HG03039 (cell line): ENCODE results near the gene ANO3.

Source experiments
- ATAC-seq: cut with Tn5 transposase; IDR thresholded peaks from one replicate; pipeline ENCODE4 v1.9.1; 2021; ENCODE audit warnings: mild to moderate bottlenecking, moderate library complexity; ENCODE audit not compliant: unreplicated experiment

ANO3 gene

GRCh38 chr11:26353010-26353409 is 21.1 kb downstream of the ANO3 start:
- ATAC-seq, result no peak

GRCh38 chr11:26359055-26359454 is 27.1 kb downstream of the ANO3 start:
- ATAC-seq, result no peak

DNA sequence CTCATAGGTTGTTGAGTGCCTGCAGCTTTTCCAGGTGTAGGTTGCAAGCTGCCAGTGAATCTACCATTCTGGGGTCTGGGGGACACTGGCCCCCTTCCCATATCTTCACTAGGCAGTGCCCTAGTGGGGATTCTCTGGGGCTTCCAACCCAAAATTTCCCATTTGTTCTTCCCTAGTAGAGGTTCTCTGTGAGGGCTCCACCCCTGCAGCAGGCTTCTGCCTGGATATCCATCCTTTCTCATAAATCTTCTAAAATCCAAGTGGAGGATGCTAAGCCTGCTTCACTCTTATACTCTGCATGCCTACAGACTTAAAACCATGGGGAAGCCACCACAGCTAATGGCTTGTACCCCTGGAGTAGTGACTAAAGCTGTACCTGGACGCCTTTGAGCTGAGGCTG is 33.4 kb downstream of the ANO3 start:
- ATAC-seq, result no peak

- ATAC-seq, result no peak
Observed at GRCh38 chr11:26377619-26378018, 45.7 kb downstream of the ANO3 start.

- ATAC-seq, result no peak
Observed at GRCh38 chr11:26399336-26399735, 67.4 kb downstream of the ANO3 start.

DNA sequence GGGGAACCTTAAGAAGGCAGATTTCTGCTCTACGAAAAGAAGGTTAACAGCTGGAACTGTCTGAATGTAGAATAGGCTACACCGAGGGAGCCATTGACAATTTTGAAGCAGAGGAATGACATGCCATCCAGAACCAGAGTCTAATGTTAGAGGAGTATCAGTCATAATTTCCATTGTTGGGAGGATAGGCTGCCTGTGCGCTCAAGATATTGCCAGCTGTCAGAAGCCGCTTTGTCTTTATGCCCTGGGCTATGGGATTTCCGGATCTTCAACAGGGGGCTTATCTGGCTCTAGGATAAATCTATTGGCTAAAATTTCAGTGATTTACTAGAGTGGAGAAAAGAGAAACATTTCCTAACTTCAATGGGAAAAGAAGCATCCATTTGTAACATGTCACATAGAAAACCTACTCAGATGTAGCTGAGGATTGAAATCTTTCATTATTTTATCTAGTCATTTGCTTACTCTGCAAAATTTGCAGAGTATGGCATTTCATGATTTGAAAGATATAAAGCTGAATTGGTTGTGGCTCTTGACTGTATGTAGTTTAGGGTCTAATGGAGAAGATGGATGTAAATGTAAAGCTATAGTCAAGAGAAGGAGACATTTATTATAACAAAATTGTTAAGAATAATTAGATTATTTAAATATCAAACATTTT is 78.9 kb downstream of the ANO3 start:
- no peak for ATAC-seq

- ATAC-seq, result no peak
Observed at GRCh38 chr11:26412955-26413354, 81.0 kb downstream of the ANO3 start.

GRCh38 chr11:26418386-26418912 is 86.5 kb downstream of the ANO3 start:
- no peak for ATAC-seq

DNA sequence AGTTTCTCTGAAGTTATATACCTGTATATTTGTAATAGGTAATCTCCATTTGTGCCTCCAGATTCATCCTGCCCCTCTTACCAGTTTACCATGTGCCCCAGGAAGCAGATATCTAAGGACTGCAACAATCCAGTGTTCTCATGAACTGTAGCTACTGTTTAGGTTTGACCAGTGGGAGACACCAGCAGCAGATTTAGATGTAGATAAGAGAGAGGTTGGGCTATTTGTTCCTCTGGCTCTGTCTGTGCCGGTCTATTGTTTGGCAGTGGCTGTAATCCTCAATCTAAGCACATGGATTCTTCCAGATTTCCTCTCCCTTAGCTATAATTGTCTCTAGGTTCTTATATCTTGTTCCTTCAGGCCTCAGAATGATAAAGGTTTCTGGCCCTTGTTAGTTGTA is 88.4 kb downstream of the ANO3 start:
- ATAC-seq, result no peak

GRCh38 chr11:26424255-26424654 is 92.3 kb downstream of the ANO3 start:
- ATAC-seq, result no peak

GRCh38 chr11:26439854-26440253 is 107.9 kb downstream of the ANO3 start:
- ATAC-seq, result no peak

GRCh38 chr11:26442131-26442530 is 110.2 kb downstream of the ANO3 start:
- no peak for ATAC-seq

GRCh38 chr11:26443617-26444016 is 111.7 kb downstream of the ANO3 start:
- no peak for ATAC-seq

GRCh38 chr11:26457636-26458035 is 125.7 kb downstream of the ANO3 start:
- ATAC-seq, result no peak

DNA sequence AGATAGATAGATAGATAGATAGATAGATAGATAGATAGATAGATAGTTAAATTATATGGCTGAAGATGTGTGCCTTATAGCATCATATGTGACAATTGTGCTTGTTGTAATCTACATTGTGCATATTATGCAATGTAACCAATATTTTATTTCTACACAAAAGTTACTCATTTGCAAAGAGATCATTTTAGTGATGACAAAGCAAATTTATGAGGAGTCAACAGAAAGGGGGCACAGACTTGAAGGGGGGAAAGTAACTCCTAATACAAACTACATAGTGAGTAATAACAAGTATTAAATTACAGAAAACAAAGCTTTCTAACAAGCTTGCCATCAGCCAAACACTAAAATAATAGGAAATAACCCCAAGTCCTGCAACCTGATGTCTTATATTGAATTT is 133.3 kb downstream of the ANO3 start:
- ATAC-seq, result no peak

DNA sequence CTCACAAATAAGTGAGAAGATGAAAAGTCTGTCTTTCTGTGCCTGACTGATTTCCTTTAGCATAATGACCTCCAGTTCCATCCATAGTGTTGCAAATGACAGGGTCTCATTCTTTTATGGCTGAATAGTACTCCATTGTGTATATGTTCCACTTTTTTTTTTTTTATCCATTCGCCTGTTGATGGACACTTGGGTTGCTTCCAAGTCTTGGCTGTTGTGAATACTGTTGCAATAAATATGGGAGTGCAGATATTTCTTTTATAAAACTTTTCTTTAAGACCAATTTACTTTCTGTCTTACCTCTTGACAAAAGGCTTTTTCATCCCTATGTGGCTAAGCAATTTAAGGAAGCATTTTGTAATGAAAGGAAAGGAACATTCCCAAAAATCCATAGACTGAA is 135.6 kb downstream of the ANO3 start:
- no peak for ATAC-seq

DNA sequence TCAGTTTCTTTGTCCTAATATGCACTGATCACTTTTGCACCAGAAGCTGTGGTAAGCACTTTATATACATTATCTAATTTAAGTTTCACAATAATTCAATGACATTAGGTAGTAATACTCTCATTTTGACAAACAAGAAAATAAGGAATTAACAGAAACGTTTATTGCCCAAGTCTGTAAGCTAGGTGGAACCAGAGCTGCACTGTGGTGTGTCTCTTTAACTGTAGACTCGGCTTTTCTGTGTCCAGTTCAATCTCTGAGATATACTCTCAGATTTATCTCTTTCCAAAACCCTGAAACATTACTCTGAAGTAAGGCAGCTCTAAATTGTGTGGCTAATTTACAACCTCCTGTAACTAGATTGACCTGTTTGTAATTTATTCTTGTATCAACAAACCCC is 139.1 kb downstream of the ANO3 start:
- ATAC-seq, result no peak

DNA sequence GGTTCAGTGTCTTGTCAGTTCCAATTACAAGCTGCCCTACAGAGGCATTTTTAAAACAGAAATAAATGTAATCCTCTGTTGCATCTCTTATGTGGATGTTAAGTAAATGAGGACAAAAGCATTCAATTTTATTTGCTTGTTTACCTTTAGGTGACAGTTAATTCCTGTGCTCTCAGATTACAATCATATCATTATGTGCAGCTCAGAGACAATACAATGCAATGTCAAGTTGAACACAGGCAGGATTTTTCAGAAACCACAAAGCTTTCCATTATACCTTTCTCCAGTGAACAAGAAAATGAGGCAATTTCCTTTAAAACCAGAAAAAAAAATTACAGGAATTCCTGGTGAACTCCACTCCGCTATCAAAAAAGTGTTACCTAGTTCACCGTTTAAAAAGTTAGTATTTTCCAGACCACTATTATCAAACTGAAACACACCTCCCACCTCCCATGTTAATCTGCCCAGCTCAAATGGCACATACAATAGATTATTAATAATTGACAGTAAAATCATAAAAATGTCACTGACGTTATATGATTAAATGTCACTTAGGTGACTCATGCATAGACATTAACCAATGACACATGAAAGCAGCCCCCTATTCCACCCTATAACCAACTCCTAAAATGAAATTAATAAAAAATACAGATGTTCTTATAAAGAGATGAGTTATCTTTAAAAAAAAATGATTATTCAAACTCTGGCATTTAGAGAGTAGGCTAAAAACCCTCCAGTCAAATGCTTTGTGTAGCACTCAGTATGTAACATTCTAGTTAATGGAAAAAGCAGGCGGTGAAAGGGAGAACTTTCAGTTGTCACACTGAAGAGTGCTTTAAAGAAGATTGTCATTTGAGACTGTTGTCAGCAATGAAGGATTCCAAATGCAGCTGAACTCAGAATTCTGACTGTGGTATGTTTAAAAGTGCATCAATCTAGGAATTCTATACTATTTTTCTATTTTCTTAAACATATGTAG is 141.6 kb downstream of the ANO3 start:
- no peak for ATAC-seq

DNA sequence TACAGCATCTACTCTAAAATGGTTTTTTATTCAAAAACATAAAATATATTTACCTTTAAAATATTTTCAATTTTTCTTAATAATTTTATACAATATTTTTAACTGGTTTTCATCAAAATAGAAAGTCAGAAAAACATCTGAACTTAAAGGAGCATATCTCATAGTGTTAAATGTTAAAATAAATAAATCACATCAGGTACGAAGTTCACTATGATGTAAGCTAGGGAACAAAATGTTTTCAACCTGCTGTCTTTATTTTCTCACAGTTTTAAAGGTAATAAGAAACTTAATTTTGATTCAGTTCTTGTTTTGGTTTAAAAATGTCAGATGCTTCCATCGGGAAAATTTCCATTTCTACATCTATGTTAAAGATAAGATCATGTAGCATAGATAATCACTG is 142.5 kb downstream of the ANO3 start:
- ATAC-seq, result no peak

DNA sequence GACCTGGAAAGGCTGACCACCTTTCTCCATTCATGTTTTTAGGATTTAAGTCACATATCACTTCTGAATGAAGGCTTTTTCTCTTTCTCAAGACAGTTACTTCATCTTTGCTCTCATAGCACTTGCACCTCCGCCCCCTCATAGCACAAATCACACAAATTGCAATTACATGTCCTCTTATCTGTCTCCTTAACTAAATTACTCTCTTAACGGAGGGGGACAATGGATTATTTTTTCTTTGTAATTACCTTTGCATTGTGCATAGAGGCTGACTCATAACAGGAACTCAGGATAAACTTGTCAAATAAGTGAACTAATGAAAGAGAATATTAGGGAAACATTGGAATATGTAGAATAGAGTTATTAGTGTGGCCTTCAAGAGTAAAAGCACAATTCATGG is 145.5 kb downstream of the ANO3 start:
- ATAC-seq, result no peak

GRCh38 chr11:26478710-26479109 is 146.8 kb downstream of the ANO3 start:
- ATAC-seq, result no peak

DNA sequence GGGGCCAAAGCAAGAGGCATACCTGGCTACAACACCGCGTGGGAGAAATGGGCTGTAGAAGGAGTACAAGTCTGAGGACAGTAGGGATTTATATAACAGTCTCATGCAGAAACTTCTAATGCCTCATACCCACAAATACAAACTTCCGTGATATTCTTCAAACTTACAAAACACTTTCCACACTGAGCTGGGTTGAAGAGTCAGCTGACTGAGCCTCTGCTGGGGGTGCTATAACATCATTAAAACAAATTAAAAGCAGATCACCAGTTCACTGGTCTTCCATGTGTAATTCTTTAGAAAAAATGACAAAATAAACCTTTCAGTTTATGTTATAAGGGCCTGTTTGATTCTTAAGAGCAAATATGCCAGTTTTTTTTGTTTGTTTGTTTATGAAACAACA is 148.1 kb downstream of the ANO3 start:
- ATAC-seq, result no peak
